ENCODE measurements around the gene VWA2. TPM values are rescaled to one million over a fixed set of nuclear protein-coding genes. Genes with fewer than 3 reads are reported as not detected.

Gene VWA2
- polyA plus RNA-seq, 3 donors, result not detected

DNA sequence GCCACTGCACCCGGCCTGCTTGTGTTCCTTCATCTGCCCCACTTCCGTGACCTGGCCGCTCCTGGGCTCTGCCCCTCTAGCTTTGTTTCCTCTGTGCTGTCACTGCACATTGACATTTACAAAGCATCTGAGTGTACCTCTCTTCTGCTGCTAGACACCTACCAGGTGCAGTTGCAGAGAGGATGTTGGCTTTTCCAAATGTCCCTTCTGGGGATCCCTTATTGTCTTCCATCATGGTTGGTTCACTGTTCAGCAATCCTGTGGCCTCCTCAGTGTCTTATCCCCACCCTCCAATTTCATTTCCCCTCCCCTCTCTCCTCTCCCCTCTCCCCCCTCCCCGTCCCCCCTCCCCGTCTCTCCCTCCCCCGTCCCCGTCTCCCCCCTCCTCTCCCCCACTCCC is 13.8 kb downstream of the VWA2 start:
- no peaks in the 10 kb centered on the region for H3K9me3 ChIP-seq (replicated peaks in 1 of 2; ENCODE audit: control insufficient read depth in 1 of 2, insufficient read depth in 1 of 2, low read length in 2 of 2)
- TF ChIP-seq, protein P1, sequence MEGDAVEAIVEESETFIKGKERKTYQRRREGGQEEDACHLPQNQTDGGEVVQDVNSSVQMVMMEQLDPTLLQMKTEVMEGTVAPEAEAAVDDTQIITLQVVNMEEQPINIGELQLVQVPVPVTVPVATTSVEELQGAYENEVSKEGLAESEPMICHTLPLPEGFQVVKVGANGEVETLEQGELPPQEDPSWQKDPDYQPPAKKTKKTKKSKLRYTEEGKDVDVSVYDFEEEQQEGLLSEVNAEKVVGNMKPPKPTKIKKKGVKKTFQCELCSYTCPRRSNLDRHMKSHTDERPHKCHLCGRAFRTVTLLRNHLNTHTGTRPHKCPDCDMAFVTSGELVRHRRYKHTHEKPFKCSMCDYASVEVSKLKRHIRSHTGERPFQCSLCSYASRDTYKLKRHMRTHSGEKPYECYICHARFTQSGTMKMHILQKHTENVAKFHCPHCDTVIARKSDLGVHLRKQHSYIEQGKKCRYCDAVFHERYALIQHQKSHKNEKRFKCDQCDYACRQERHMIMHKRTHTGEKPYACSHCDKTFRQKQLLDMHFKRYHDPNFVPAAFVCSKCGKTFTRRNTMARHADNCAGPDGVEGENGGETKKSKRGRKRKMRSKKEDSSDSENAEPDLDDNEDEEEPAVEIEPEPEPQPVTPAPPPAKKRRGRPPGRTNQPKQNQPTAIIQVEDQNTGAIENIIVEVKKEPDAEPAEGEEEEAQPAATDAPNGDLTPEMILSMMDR (IDR thresholded peaks at IDR 0.05), result no peak
- no peak overlapping the region for H3K9ac ChIP-seq (ENCODE audit: insufficient read depth, low read length, poor library complexity, severe bottlenecking)
- peaks cover 3 to 6% (median 4%) of the 10 kb centered on the region in 3 donors for H3K27me3 Mint-ChIP-seq (ENCODE audit: low read depth in 3 of 3)
- 100% methylated on average over 3 of the region's 7 CpGs for WGBS (ENCODE audit: insufficient coverage)
- H4K20me1 ChIP-seq (ENCODE audit: insufficient read depth, low read length), result no peaks in the 10 kb centered on the region
- H3K36me3 Mint-ChIP-seq, result no peaks in the 10 kb centered on the region
- no peaks in the 10 kb centered on the region for H3K36me3 ChIP-seq (replicated peaks in 1 of 2; ENCODE audit: control insufficient read depth in 1 of 2, insufficient read depth in 2 of 2, low read length in 2 of 2)
- no peak overlapping the region for H3K4me3 Mint-ChIP-seq
- H3K4me3 ChIP-seq (replicated peaks in 1 of 3; ENCODE audit: low read depth in 2 of 3, low read length in 3 of 3), result no peak overlapping the region
- no peaks in the 10 kb centered on the region for H3K9me3 Mint-ChIP-seq
- no peak overlapping the region for H3K27ac ChIP-seq (ENCODE audit: low read depth in 1 of 2, low read length in 2 of 2)
- DNase-seq, result no peak
- no peak overlapping the region for H3K4me2 ChIP-seq (replicated peaks; ENCODE audit: extremely low read depth, low read length, poor library complexity, severe bottlenecking)
- no peaks in the 10 kb centered on the region for H3K4me1 ChIP-seq (ENCODE audit: control insufficient read depth in 1 of 2, insufficient read depth in 2 of 2, low read length in 2 of 2)
- H3K27ac Mint-ChIP-seq, result no peak overlapping the region
- intact Hi-C loops (cut with micrococcal nuclease), result no loop called here
- no peaks in the 10 kb centered on the region for H3K27me3 ChIP-seq (ENCODE audit: control insufficient read depth in 2 of 2, insufficient read depth in 2 of 2, low read length in 2 of 2)
- no peak overlapping the region for H2AFZ ChIP-seq (ENCODE audit: insufficient read depth, low read depth, low read length, poor library complexity, severe bottlenecking)
- H3K79me2 ChIP-seq (ENCODE audit: insufficient read depth, low read length), result no peaks in the 10 kb centered on the region
- H3K4me1 Mint-ChIP-seq, result no peaks in the 10 kb centered on the region

DNA sequence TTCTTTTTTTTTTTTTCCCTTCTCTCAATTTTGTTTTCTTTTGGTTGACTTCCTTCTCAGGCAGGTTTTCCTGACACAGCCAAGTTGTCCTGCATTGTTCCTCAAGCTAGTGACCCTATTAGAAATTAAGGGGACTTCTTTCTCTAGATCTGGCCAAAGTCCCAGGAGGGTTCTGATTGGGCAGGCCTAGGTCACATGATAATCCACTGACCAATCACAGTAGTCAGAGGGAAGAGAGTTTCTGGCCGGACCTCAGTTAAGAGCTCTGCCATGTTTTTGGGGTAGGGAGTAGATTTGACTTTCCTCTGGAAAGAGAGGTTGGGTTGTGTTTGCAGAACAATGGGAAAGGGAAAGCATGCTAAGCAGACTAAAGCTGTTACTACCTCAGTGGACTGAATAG is 16.2 kb downstream of the VWA2 start:
- no peak overlapping the region for H2AFZ ChIP-seq (ENCODE audit: insufficient read depth, low read depth, low read length, poor library complexity, severe bottlenecking)
- Mint-ChIP-seq H3K4me1 (no peaks in the 10 kb centered on the region), H3K36me3 (no peaks in the 10 kb centered on the region), H3K4me3 (no peak overlapping the region), H3K27ac (no peak overlapping the region), H3K9me3 (no peaks in the 10 kb centered on the region), H3K27me3 (ENCODE audit: low read depth in 3 of 3) (peaks cover 3 to 6% (median 4%) of the 10 kb centered on the region in 3 donors)
- TF ChIP-seq, protein P1 (IDR thresholded peaks at IDR 0.05), result no peak
- no peak overlapping the region for H3K27ac ChIP-seq (ENCODE audit: low read depth in 1 of 2, low read length in 2 of 2)
- H3K4me2 ChIP-seq (replicated peaks; ENCODE audit: extremely low read depth, low read length, poor library complexity, severe bottlenecking), result no peak overlapping the region
- H3K4me1 ChIP-seq (ENCODE audit: control insufficient read depth in 1 of 2, insufficient read depth in 2 of 2, low read length in 2 of 2), result no peaks in the 10 kb centered on the region
- no peak for DNase-seq
- H3K36me3 ChIP-seq (replicated peaks in 1 of 2; ENCODE audit: control insufficient read depth in 1 of 2, insufficient read depth in 2 of 2, low read length in 2 of 2), result no peaks in the 10 kb centered on the region
- H3K9me3 ChIP-seq (replicated peaks in 1 of 2; ENCODE audit: control insufficient read depth in 1 of 2, insufficient read depth in 1 of 2, low read length in 2 of 2), result no peaks in the 10 kb centered on the region
- no peaks in the 10 kb centered on the region for H3K79me2 ChIP-seq (ENCODE audit: insufficient read depth, low read length)
- no peaks in the 10 kb centered on the region for H4K20me1 ChIP-seq (ENCODE audit: insufficient read depth, low read length)
- H3K9ac ChIP-seq (ENCODE audit: insufficient read depth, low read length, poor library complexity, severe bottlenecking), result no peak overlapping the region
- intact Hi-C loops (cut with micrococcal nuclease), result no loop called here
- no CpG with 5 or more reads among the region's 1 CpG for WGBS (ENCODE audit: insufficient coverage)
- H3K4me3 ChIP-seq (replicated peaks in 1 of 3; ENCODE audit: low read depth in 2 of 3, low read length in 3 of 3), result no peak overlapping the region
- no peaks in the 10 kb centered on the region for H3K27me3 ChIP-seq (ENCODE audit: control insufficient read depth in 2 of 2, insufficient read depth in 2 of 2, low read length in 2 of 2)

All from CD14-positive monocyte (primary cell).